ENCODE measurements around the gene RALGDS. TPM values are rescaled to one million over a fixed set of nuclear protein-coding genes. Genes with fewer than 3 reads are reported as not detected.

The RALGDS gene
- total RNA-seq, 4 donors from 2014 or later: 44.8 to 53.0 (median 49.8) TPM

DNA sequence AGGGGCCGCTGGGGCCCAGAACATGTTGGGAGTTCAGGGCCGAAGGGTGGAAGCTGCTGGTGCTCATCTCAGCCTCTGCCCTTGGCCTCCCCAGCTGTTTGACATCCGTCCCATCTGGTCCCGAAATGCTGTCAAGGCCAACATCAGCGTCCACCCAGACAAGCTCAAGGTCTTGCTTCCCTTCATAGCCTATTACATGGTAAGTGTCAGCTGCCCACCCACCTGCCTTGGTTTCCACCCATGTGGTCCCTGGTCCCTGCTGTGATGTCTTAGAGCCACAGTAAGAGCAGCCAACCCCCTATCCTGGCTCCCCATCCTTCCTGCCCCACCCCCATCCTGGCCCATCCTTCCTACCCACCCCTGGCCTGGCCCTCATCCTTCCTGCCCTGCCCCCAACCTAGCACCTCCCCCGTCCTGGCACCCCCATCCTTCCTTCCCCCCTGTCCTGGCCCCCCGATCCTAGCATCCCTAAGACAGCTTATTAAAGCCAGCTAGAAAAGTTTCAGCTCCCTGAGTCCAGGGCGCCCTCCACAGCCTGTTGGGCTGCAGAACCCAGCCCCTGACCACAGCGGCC is 69.0 kb downstream of the RALGDS start:
- 80 to 88% methylated on average over 1 to 7 of the region's 9 CpGs for WGBS, 2 donors (ENCODE audit: low coverage in 1 of 2)
- Histone ChIP-seq H3K36me3 (peaks cover 0 to 100% of the 10 kb centered on the region in 2 donors), H3K4me1 (no peaks in the 10 kb centered on the region), H3K4me3 (no peak overlapping the region), H3K9me3 (no peaks in the 10 kb centered on the region), H3K27ac (no peak overlapping the region), H3K27me3 (no peaks in the 10 kb centered on the region)
- no peak for ATAC-seq
- TF ChIP-seq POLR2A (IDR thresholded peaks at IDR 0.05): no peak
- TF ChIP-seq POLR2AphosphoS5 (IDR thresholded peaks at IDR 0.05): no peak
- no peak for TF ChIP-seq EP300 (IDR thresholded peaks at IDR 0.05)
- TF ChIP-seq, protein P1, sequence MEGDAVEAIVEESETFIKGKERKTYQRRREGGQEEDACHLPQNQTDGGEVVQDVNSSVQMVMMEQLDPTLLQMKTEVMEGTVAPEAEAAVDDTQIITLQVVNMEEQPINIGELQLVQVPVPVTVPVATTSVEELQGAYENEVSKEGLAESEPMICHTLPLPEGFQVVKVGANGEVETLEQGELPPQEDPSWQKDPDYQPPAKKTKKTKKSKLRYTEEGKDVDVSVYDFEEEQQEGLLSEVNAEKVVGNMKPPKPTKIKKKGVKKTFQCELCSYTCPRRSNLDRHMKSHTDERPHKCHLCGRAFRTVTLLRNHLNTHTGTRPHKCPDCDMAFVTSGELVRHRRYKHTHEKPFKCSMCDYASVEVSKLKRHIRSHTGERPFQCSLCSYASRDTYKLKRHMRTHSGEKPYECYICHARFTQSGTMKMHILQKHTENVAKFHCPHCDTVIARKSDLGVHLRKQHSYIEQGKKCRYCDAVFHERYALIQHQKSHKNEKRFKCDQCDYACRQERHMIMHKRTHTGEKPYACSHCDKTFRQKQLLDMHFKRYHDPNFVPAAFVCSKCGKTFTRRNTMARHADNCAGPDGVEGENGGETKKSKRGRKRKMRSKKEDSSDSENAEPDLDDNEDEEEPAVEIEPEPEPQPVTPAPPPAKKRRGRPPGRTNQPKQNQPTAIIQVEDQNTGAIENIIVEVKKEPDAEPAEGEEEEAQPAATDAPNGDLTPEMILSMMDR (IDR thresholded peaks at IDR 0.05): no peak

DNA sequence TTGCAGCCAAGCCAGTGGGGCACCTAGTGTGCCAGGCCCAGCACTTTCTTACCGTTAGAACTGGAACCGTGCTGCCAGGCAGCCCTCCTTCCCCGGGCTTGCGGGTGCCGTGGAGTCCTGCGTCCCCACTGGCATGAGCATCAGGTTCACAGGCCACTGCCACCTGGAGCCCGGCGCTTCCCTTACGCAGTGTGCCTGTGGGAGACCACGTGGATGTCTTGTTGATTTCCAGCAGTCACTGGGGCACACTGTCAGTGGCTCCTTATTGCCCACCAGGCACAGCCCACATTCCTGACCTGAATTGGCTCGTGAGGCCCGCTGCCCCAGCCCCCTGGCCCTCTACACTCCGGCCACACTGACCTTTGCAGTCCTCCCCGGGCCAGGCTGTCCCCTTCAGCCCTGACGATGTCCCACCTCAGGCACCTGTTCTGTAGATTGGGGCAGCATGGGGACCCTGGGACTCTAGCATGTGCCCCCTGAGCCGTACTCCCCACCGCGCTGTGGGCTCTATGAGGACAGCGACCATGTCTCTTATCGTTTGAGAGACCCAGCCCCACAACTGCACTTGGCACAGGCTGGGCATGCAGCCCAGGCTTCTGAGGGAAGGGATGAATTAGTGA is 69.6 kb downstream of the RALGDS start:
- TF ChIP-seq EP300 (IDR thresholded peaks at IDR 0.05) (no peak), POLR2A (IDR thresholded peaks at IDR 0.05) (no peak), POLR2AphosphoS5 (IDR thresholded peaks at IDR 0.05) (no peak)
- TF ChIP-seq, protein P1 (IDR thresholded peaks at IDR 0.05): no peak
- no peaks in the 10 kb centered on the region for H3K27me3 ChIP-seq
- no peak overlapping the region for H3K4me3 ChIP-seq
- WGBS, 2 donors (ENCODE audit: low coverage in 1 of 2): 87 to 92% methylated on average over 2 to 9 of the region's 20 CpGs
- no peaks in the 10 kb centered on the region for H3K4me1 ChIP-seq
- peaks cover 0 to 100% of the 10 kb centered on the region in 2 donors for H3K36me3 ChIP-seq
- ATAC-seq: no peak
- no peaks in the 10 kb centered on the region for H3K9me3 ChIP-seq
- H3K27ac ChIP-seq: no peak overlapping the region

DNA sequence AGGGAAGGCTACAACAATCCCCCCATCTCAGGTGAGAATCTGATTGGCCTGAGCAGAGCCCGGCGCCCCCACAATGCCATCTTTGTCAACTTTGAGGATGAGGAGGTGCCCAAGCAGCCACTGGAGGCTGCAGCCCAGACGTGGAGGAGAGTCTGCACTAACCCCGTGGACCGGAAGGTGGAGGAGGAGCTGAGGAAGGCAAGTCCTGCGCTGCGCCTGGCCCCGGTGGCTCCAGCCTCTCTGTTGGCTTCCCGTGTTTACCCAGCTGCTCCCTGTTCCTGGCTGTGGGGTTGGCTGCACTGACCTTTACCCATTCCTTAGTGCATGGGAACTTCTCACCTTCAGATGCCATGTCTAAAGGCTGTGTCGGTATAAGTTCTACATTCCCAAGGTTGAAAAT is 70.3 kb downstream of the RALGDS start:
- Histone ChIP-seq H3K36me3 (peaks cover 0 to 100% of the 10 kb centered on the region in 2 donors), H3K9me3 (no peaks in the 10 kb centered on the region), H3K27ac (no peak overlapping the region), H3K4me1 (no peaks in the 10 kb centered on the region), H3K27me3 (no peaks in the 10 kb centered on the region), H3K4me3 (no peak overlapping the region)
- WGBS, 2 donors (ENCODE audit: low coverage in 1 of 2): 90 to 95% methylated on average over 2 to 7 of the region's 10 CpGs
- TF ChIP-seq, protein P1 (IDR thresholded peaks at IDR 0.05): no peak
- TF ChIP-seq EP300 (IDR thresholded peaks at IDR 0.05) (no peak), POLR2A (IDR thresholded peaks at IDR 0.05) (no peak), POLR2AphosphoS5 (IDR thresholded peaks at IDR 0.05) (no peak)
- ATAC-seq: no peak

DNA sequence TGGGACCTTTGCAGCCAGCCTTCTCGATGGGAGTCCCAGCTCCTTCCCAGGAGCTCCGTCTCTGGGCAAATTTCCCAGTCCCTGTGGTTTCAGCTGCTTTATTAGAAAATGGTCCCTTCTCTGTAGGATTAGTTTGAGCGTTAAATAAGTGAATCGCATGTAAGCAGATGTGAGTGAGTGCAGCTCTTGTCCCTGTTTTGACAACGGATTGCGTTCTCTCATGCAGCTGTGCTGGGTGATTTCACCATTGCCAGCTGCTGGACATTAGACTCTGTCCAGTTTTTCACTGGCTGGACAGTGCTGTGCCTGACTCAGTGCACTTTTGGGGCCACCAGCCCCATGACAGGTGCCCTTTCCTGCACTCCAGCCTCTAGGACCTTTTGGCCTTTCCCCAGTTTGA is 70.9 kb downstream of the RALGDS start:
- no peak overlapping the region for H3K4me3 ChIP-seq
- TF ChIP-seq POLR2AphosphoS5 (IDR thresholded peaks at IDR 0.05): no peak
- TF ChIP-seq, protein P1 (IDR thresholded peaks at IDR 0.05): no peak
- TF ChIP-seq EP300 (IDR thresholded peaks at IDR 0.05): no peak
- no peak for TF ChIP-seq POLR2A (IDR thresholded peaks at IDR 0.05)
- no peaks in the 10 kb centered on the region for H3K27me3 ChIP-seq
- H3K27ac ChIP-seq: no peak overlapping the region
- peaks cover 0 to 100% of the 10 kb centered on the region in 2 donors for H3K36me3 ChIP-seq
- 82% methylated on average over 2 to 6 of the region's 6 CpGs for WGBS, 2 donors (ENCODE audit: low coverage in 1 of 2)
- no peak for ATAC-seq
- no peaks in the 10 kb centered on the region for H3K4me1 ChIP-seq
- H3K9me3 ChIP-seq: no peaks in the 10 kb centered on the region

DNA sequence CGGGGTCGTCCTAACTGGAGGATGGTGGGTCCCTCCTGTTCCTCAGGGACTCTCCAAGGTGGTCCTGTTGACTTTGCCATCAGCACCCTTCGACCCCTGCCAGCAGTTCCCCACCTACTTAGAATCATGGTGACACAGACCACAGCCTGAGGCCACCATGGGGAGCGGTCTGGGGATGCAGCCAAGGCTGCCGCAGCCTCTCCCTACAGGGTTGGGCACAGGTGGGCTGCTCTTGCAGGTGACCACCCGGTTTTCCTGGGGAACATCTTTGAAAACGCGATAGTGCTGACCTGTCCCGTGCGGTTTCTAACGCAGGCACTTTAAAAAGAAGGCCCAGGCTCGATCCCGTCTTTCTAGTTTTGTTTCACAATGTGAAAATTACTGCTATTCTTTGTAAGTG is 72.0 kb downstream of the RALGDS start:
- H3K9me3 ChIP-seq: no peaks in the 10 kb centered on the region
- H3K4me3 ChIP-seq: no peak overlapping the region
- H3K4me1 ChIP-seq: no peaks in the 10 kb centered on the region
- H3K27ac ChIP-seq: no peak overlapping the region
- WGBS, 2 donors (ENCODE audit: low coverage in 1 of 2): 91 to 93% methylated on average over 4 to 6 of the region's 13 CpGs
- TF ChIP-seq, protein P1 (IDR thresholded peaks at IDR 0.05): no peak
- TF ChIP-seq POLR2A (IDR thresholded peaks at IDR 0.05): no peak
- no peak for TF ChIP-seq POLR2AphosphoS5 (IDR thresholded peaks at IDR 0.05)
- TF ChIP-seq EP300 (IDR thresholded peaks at IDR 0.05): no peak
- no peaks in the 10 kb centered on the region for H3K27me3 ChIP-seq
- no peak for ATAC-seq
- peaks cover 0 to 100% of the 10 kb centered on the region in 2 donors for H3K36me3 ChIP-seq

Data from gastroesophageal sphincter (tissue), 4 donors.